ENCODE measurements around the gene HHIPL1. TPM values are rescaled to one million over a fixed set of nuclear protein-coding genes. Genes with fewer than 3 reads are reported as not detected.

HHIPL1 gene
- total RNA-seq, 4 donors from 2014 or later, result 0.13 to 4.7 (median 0.56) TPM

GRCh38 chr14:99643343-99643742, 1.6 kb upstream of the HHIPL1 start:
- Histone ChIP-seq H3K9me3 (no peaks in the 10 kb centered on the region), H3K4me3 (no peak overlapping the region), H3K4me1 (peaks cover 17% of the 10 kb centered on the region), H3K27ac (no peak overlapping the region), H3K36me3 (no peaks in the 10 kb centered on the region), H3K27me3 (peaks cover 10% of the 10 kb centered on the region)
- 53% methylated on average over 3 of the region's 6 CpGs for WGBS
- TF ChIP-seq POLR2A (IDR thresholded peaks at IDR 0.05), result no peak
- TF ChIP-seq POLR2AphosphoS5 (IDR thresholded peaks at IDR 0.05), result no peak
- no peak for TF ChIP-seq CTCF (IDR thresholded peaks at IDR 0.05)
- TF ChIP-seq EP300 (IDR thresholded peaks at IDR 0.05), result no peak
- DNase-seq (ENCODE audit: low spot score in 2 of 2), result no peak

GRCh38 chr14:99644035-99644587, 818 bp upstream of the HHIPL1 start:
- H3K9me3 ChIP-seq, result no peaks in the 10 kb centered on the region
- no peak for DNase-seq (ENCODE audit: low spot score in 2 of 2)
- no peak for TF ChIP-seq EP300 (IDR thresholded peaks at IDR 0.05)
- TF ChIP-seq POLR2AphosphoS5 (IDR thresholded peaks at IDR 0.05), result no peak
- no peak for TF ChIP-seq CTCF (IDR thresholded peaks at IDR 0.05)
- TF ChIP-seq POLR2A (IDR thresholded peaks at IDR 0.05), result no peak
- H3K4me3 ChIP-seq, result no peak overlapping the region
- peaks cover 17% of the 10 kb centered on the region for H3K4me1 ChIP-seq
- 90% methylated on average over 11 of the region's 11 CpGs for WGBS
- peaks cover 10% of the 10 kb centered on the region for H3K27me3 ChIP-seq
- no peak overlapping the region for H3K27ac ChIP-seq
- no peaks in the 10 kb centered on the region for H3K36me3 ChIP-seq

GRCh38 chr14:99645545-99646505, 896 bp downstream of the HHIPL1 start:
- Histone ChIP-seq H3K27ac (no peak overlapping the region), H3K27me3 (peaks cover 10% of the 10 kb centered on the region), H3K4me3 (peak overlapping the region; percentile 64), H3K36me3 (no peaks in the 10 kb centered on the region), H3K4me1 (peaks cover 17% of the 10 kb centered on the region), H3K9me3 (no peaks in the 10 kb centered on the region)
- 40% methylated on average over 22 of the region's 32 CpGs for WGBS
- TF ChIP-seq POLR2A (IDR thresholded peaks at IDR 0.05) (no peak), CTCF (IDR thresholded peaks at IDR 0.05) (no peak), POLR2AphosphoS5 (IDR thresholded peaks at IDR 0.05) (no peak), EP300 (IDR thresholded peaks at IDR 0.05) (no peak)
- no peak for DNase-seq (ENCODE audit: low spot score in 2 of 2)

- Histone ChIP-seq H3K9me3 (no peaks in the 10 kb centered on the region), H3K27ac (no peak overlapping the region), H3K27me3 (peaks cover 10% of the 10 kb centered on the region), H3K36me3 (no peaks in the 10 kb centered on the region), H3K4me3 (no peak overlapping the region), H3K4me1 (peaks cover 17% of the 10 kb centered on the region)
- TF ChIP-seq POLR2AphosphoS5 (IDR thresholded peaks at IDR 0.05) (no peak), CTCF (IDR thresholded peaks at IDR 0.05) (no peak), EP300 (IDR thresholded peaks at IDR 0.05) (no peak), POLR2A (IDR thresholded peaks at IDR 0.05) (no peak)
- DNase-seq (ENCODE audit: low spot score in 2 of 2), result no peak
- WGBS, result 78% methylated on average over 6 of the region's 7 CpGs
Observed at GRCh38 chr14:99647411-99647810, 2.5 kb downstream of the HHIPL1 start.

All from suprapubic skin (tissue), 4 donors.